Neural progenitor cell (in vitro differentiated cells): ENCODE data around the gene CARMIL1. TPM values are rescaled to one million over a fixed set of nuclear protein-coding genes. Genes with fewer than 3 reads are reported as not detected.

Experiments used
- DNase-seq: peaks from one replicate; pipeline ENCODE4 v3.0.0-alpha.2; 2016; ENCODE audit warnings: low spot score
- H2AFZ ChIP-seq: fragments of 200-600 bp; sonication (generic); replicated peaks from 2 replicates; pipeline ENCODE4 v1.6.1; 2016; ENCODE audit warnings: antibody characterized with exemption
- H3F3A ChIP-seq: fragments of 200-600 bp; sonication (generic); 2 replicates; pipeline ENCODE4 v1.6.1; 2016; ENCODE audit warnings: antibody characterized with exemption, low read depth
- H3K27ac ChIP-seq: fragments of 200-600 bp; sonication (generic); 2 replicates; pipeline ENCODE4 v1.5.1; 2016; ENCODE audit warnings: mild to moderate bottlenecking
- H3K27me3 ChIP-seq: fragments of 200-600 bp; sonication (generic); 2 replicates; pipeline ENCODE4 v1.6.1; 2016; ENCODE audit warnings: mild to moderate bottlenecking, moderate library complexity
- H3K36me3 ChIP-seq: fragments of 200-600 bp; sonication (generic); 2 replicates; pipeline ENCODE4 v1.5.1; 2016
- H3K4me1 ChIP-seq: fragments of 200-600 bp; sonication (generic); 2 replicates; pipeline ENCODE4 v1.6.1; 2016; ENCODE audit warnings: mixed run types
- H3K4me2 ChIP-seq: fragments of 200-600 bp; sonication (generic); 2 replicates; pipeline ENCODE4 v1.6.1; 2016
- H3K4me3 ChIP-seq: fragments of 200-600 bp; sonication (generic); 2 replicates; pipeline ENCODE4 v1.5.1; 2016
- H3K79me2 ChIP-seq: fragments of 200-600 bp; sonication (generic); 2 replicates; pipeline ENCODE4 v1.6.1; 2016; ENCODE audit warnings: low read depth
- H3K9ac ChIP-seq: fragments of 200-600 bp; sonication (generic); 2 replicates; pipeline ENCODE4 v1.6.1; 2016
- H3K9me3 ChIP-seq: fragments of 200-600 bp; sonication (generic); 2 replicates; pipeline ENCODE4 v1.5.1; 2016; ENCODE audit warnings: low read depth
- H4K20me1 ChIP-seq: fragments of 200-600 bp; sonication (generic); 2 replicates; pipeline ENCODE4 v1.6.1; 2016; ENCODE audit warnings: low read depth
- H3K27ac Mint-ChIP-seq: 3 replicates; pipeline ENCODE4 v1.8.0; 2021; ENCODE audit warnings: mixed read lengths
- H3K27me3 Mint-ChIP-seq: 2 replicates; pipeline ENCODE4 v1.8.0; 2022; ENCODE audit warnings: low read depth, mild to moderate bottlenecking, inconsistent platforms, moderate library complexity, mixed read lengths; ENCODE audit not compliant: insufficient read depth
- H3K36me3 Mint-ChIP-seq: 3 replicates; pipeline ENCODE4 v1.8.0; 2021; ENCODE audit warnings: mixed read lengths
- H3K4me1 Mint-ChIP-seq: 3 replicates; pipeline ENCODE4 v1.8.0; 2021; ENCODE audit warnings: mixed read lengths
- H3K4me3 Mint-ChIP-seq: 3 replicates; pipeline ENCODE4 v1.8.0; 2021; ENCODE audit warnings: mild to moderate bottlenecking, moderate library complexity, mixed read lengths
- H3K9me3 Mint-ChIP-seq: 3 replicates; pipeline ENCODE4 v1.8.0; 2020; ENCODE audit warnings: mixed read lengths
- EZH2 ChIP-seq: fragments of 200-600 bp; sonication (generic); IDR thresholded peaks from 2 replicates; pipeline ENCODE4 v1.6.1; 2017; ENCODE audit warnings: antibody characterized with exemption, mild to moderate bottlenecking, moderate library complexity
- EZH2phosphoT487 ChIP-seq: fragments of 200-600 bp; sonication (generic); IDR thresholded peaks from 2 replicates; pipeline ENCODE4 v1.6.1; 2017; ENCODE audit warnings: antibody characterized with exemption
- total RNA-seq: library from RNA; depleted of rRNA; stranded (reverse); fragments of >200 nt; gene quantifications from 2 replicates; pipeline ENCODE4 v1.2.3, GENCODE V29; 2015; ENCODE audit warnings: low replicate concordance
- TF ChIP-seq, protein P1 (sequence below): fragments of 200-600 bp; sonication (generic); IDR thresholded peaks from 2 replicates; pipeline ENCODE4 v1.5.1; 2017; ENCODE audit warnings: antibody characterized with exemption, mild to moderate bottlenecking

The CARMIL1 gene
- total RNA-seq, 1 donor from 2014 or later, result 13.3 TPM

- Mint-ChIP-seq H3K4me1 (no peaks in the 10 kb centered on the region), H3K4me3 (no peak overlapping the region), H3K27me3 (peaks cover 2% of the 10 kb centered on the region), H3K36me3 (no peaks in the 10 kb centered on the region), H3K27ac (no peak overlapping the region), H3K9me3 (no peaks in the 10 kb centered on the region)
- Histone ChIP-seq H3K36me3 (no peaks in the 10 kb centered on the region), H3K27ac (no peak overlapping the region), H3K9me3 (no peaks in the 10 kb centered on the region), H4K20me1 (no peaks in the 10 kb centered on the region), H3K27me3 (no peaks in the 10 kb centered on the region), H3K4me3 (no peak overlapping the region), H3K79me2 (no peaks in the 10 kb centered on the region), H3F3A (no peaks in the 10 kb centered on the region), H3K9ac (no peak overlapping the region), H3K4me2 (no peak overlapping the region), H2AFZ (no peak overlapping the region), H3K4me1 (no peaks in the 10 kb centered on the region)
- no peak for TF ChIP-seq EZH2
- no peak for DNase-seq
Observed at GRCh38 chr6:25407431-25407830, 128.3 kb downstream of the CARMIL1 start.

DNA sequence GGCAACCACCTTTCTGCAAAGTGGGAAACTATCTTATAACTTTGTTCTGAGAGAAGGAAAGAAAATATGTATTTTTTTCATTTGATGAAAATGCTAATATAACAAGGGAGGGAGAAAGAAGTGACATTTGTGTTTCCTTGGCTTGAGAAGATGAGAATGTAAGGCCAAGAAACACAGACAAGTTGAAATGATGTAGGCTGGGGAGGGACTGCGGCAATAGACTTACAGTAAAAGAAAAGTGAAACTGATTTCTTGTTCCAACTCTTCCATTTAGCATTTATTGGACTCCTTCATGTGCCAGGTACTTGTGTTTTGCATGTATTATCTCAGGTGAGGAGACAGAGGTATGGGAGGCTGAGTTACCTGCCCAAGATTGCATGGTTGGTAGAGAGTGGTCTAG lies 130.9 kb downstream of the CARMIL1 start:
- Mint-ChIP-seq H3K36me3 (no peaks in the 10 kb centered on the region), H3K27ac (peak overlapping the region; percentile 48), H3K4me3 (no peak overlapping the region), H3K27me3 (peaks cover 2% of the 10 kb centered on the region), H3K9me3 (no peaks in the 10 kb centered on the region), H3K4me1 (no peaks in the 10 kb centered on the region)
- H3K4me2 ChIP-seq, result no peak overlapping the region
- H3K79me2 ChIP-seq, result no peaks in the 10 kb centered on the region
- TF ChIP-seq, protein P1, sequence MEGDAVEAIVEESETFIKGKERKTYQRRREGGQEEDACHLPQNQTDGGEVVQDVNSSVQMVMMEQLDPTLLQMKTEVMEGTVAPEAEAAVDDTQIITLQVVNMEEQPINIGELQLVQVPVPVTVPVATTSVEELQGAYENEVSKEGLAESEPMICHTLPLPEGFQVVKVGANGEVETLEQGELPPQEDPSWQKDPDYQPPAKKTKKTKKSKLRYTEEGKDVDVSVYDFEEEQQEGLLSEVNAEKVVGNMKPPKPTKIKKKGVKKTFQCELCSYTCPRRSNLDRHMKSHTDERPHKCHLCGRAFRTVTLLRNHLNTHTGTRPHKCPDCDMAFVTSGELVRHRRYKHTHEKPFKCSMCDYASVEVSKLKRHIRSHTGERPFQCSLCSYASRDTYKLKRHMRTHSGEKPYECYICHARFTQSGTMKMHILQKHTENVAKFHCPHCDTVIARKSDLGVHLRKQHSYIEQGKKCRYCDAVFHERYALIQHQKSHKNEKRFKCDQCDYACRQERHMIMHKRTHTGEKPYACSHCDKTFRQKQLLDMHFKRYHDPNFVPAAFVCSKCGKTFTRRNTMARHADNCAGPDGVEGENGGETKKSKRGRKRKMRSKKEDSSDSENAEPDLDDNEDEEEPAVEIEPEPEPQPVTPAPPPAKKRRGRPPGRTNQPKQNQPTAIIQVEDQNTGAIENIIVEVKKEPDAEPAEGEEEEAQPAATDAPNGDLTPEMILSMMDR, result no peak
- TF ChIP-seq EZH2 (no peak), EZH2phosphoT487 (no peak)
- no peak overlapping the region for H3K27ac ChIP-seq
- no peaks in the 10 kb centered on the region for H4K20me1 ChIP-seq
- H3K4me1 ChIP-seq, result peaks cover 11% of the 10 kb centered on the region
- no peaks in the 10 kb centered on the region for H3K36me3 ChIP-seq
- no peaks in the 10 kb centered on the region for H3F3A ChIP-seq
- H2AFZ ChIP-seq, result no peak overlapping the region
- H3K9ac ChIP-seq, result no peak overlapping the region
- DNase-seq, result no peak
- no peaks in the 10 kb centered on the region for H3K9me3 ChIP-seq
- no peaks in the 10 kb centered on the region for H3K27me3 ChIP-seq
- H3K4me3 ChIP-seq, result no peak overlapping the region

GRCh38 chr6:25411316-25411950 lies 132.3 kb downstream of the CARMIL1 start:
- no peak overlapping the region for H3K4me2 ChIP-seq
- H4K20me1 ChIP-seq, result no peaks in the 10 kb centered on the region
- H3F3A ChIP-seq, result no peaks in the 10 kb centered on the region
- no peak overlapping the region for H2AFZ ChIP-seq
- no peak for TF ChIP-seq EZH2
- TF ChIP-seq EZH2phosphoT487, result no peak
- TF ChIP-seq, protein P1, result no peak
- no peak overlapping the region for H3K27ac ChIP-seq
- H3K36me3 Mint-ChIP-seq, result no peaks in the 10 kb centered on the region
- peaks cover 11% of the 10 kb centered on the region for H3K4me1 ChIP-seq
- peaks cover 4% of the 10 kb centered on the region for H3K4me1 Mint-ChIP-seq
- no peaks in the 10 kb centered on the region for H3K36me3 ChIP-seq
- no peak overlapping the region for H3K4me3 ChIP-seq
- no peaks in the 10 kb centered on the region for H3K79me2 ChIP-seq
- no peaks in the 10 kb centered on the region for H3K9me3 ChIP-seq
- H3K9ac ChIP-seq, result no peak overlapping the region
- no peaks in the 10 kb centered on the region for H3K27me3 ChIP-seq
- H3K9me3 Mint-ChIP-seq, result no peaks in the 10 kb centered on the region
- H3K4me3 Mint-ChIP-seq, result no peak overlapping the region
- H3K27ac Mint-ChIP-seq, result no peak overlapping the region
- H3K27me3 Mint-ChIP-seq, result peaks cover 2% of the 10 kb centered on the region
- DNase-seq, result no peak

- no peak overlapping the region for H3K4me2 ChIP-seq
Observed at GRCh38 chr6:25413207-25413905, 134.2 kb downstream of the CARMIL1 start.

More at GRCh38 chr6:25413207-25413905, 134.2 kb downstream of the CARMIL1 start:
- no peak for DNase-seq
- Mint-ChIP-seq H3K27ac (no peak overlapping the region), H3K4me1 (peaks cover 17% of the 10 kb centered on the region), H3K36me3 (no peaks in the 10 kb centered on the region), H3K9me3 (no peaks in the 10 kb centered on the region), H3K4me3 (no peak overlapping the region), H3K27me3 (no peaks in the 10 kb centered on the region)
- no peaks in the 10 kb centered on the region for H4K20me1 ChIP-seq
- no peaks in the 10 kb centered on the region for H3K36me3 ChIP-seq
- H3K27me3 ChIP-seq, result no peaks in the 10 kb centered on the region
- no peaks in the 10 kb centered on the region for H3F3A ChIP-seq
- no peaks in the 10 kb centered on the region for H3K9me3 ChIP-seq
- TF ChIP-seq, protein P1, result no peak
- TF ChIP-seq EZH2 (no peak), EZH2phosphoT487 (no peak)
- peaks cover 11% of the 10 kb centered on the region for H3K4me1 ChIP-seq
- H3K9ac ChIP-seq, result no peak overlapping the region
- H3K79me2 ChIP-seq, result no peaks in the 10 kb centered on the region
- H2AFZ ChIP-seq, result no peak overlapping the region
- no peak overlapping the region for H3K27ac ChIP-seq
- H3K4me3 ChIP-seq, result no peak overlapping the region
